Skeletal muscle tissue (tissue), 4 donors: ENCODE results near the gene CARM1. TPM values are rescaled to one million over a fixed set of nuclear protein-coding genes. Genes with fewer than 3 reads are reported as not detected.
"Not testable (repeated sequence)": the region's sequence is repeated elsewhere in the genome, so short reads cannot be mapped to it uniquely, and the experiment has no call there.

Experiments used
- H3K27ac ChIP-seq: one replicate; pipeline ENCODE4 v1.7.0; 2013; ENCODE audit warnings: mild to moderate bottlenecking, low read depth, low read length, inconsistent platforms
- H3K27me3 ChIP-seq, 3 donors: one replicate each; pipeline ENCODE4 v1.7.0; 2013; ENCODE audit warnings: low read length in 3 of 3; ENCODE audit not compliant: control insufficient read depth in 3 of 3, insufficient read depth in 3 of 3
- H3K36me3 ChIP-seq, 3 donors: one replicate each; pipeline ENCODE4 v1.7.0; 2013; ENCODE audit warnings: low read length in 3 of 3; ENCODE audit not compliant: control insufficient read depth in 3 of 3, insufficient read depth in 3 of 3
- H3K4me1 ChIP-seq, 3 donors: one replicate each; pipeline ENCODE4 v1.7.0; 2013; ENCODE audit warnings: low read length in 3 of 3, mild to moderate bottlenecking in 3 of 3; ENCODE audit not compliant: control insufficient read depth in 3 of 3, insufficient read depth in 3 of 3
- H3K4me3 ChIP-seq, 3 donors: one replicate each; pipeline ENCODE4 v1.7.0; 2013; ENCODE audit warnings: low read length in 3 of 3
- H3K9ac ChIP-seq, 3 donors: one replicate each; pipeline ENCODE4 v1.7.0; 2013; ENCODE audit warnings: low read length in 3 of 3, mild to moderate bottlenecking in 3 of 3, moderate library complexity in 2 of 3, low read depth in 1 of 3
- H3K9me3 ChIP-seq, 3 donors: one replicate each; pipeline ENCODE4 v1.7.0; 2013; ENCODE audit warnings: low read length in 3 of 3; ENCODE audit not compliant: control insufficient read depth in 3 of 3
- total RNA-seq: library from RNA; depleted of rRNA; stranded (reverse); fragments of >200 nt; gene quantifications from one replicate; pipeline ENCODE4 v1.2.3, GENCODE V29; 2014
- donor health status: Osteomylitis.

The CARM1 gene
- total RNA-seq, 1 donor from 2014 or later, result 19.8 TPM

GRCh38 chr19:10846500-10847202 is 24.7 kb upstream of the CARM1 start:
- peaks cover 0 to 2% (median 0%) of the 10 kb centered on the region in 3 donors for H3K4me1 ChIP-seq
- no peak overlapping the region for H3K4me3 ChIP-seq
- no peak overlapping the region for H3K27ac ChIP-seq
- peaks cover 0 to 5% (median 0%) of the 10 kb centered on the region in 3 donors for H3K27me3 ChIP-seq
- H3K9ac ChIP-seq, result no peak overlapping the region
- no peaks in the 10 kb centered on the region for H3K36me3 ChIP-seq
- H3K9me3 ChIP-seq, result no peaks in the 10 kb centered on the region

- H3K27me3 ChIP-seq, result peaks cover 0 to 5% (median 0%) of the 10 kb centered on the region in 3 donors
- no peaks in the 10 kb centered on the region for H3K36me3 ChIP-seq
- no peak within 1 kb of the TSS for H3K27ac ChIP-seq
- peaks cover 0 to 2% (median 0%) of the 10 kb centered on the region in 3 donors for H3K4me1 ChIP-seq
- H3K4me3 ChIP-seq, result no peak within 1 kb of the TSS
- H3K9ac ChIP-seq, result no peak within 1 kb of the TSS
- no peaks in the 10 kb centered on the region for H3K9me3 ChIP-seq
These were observed 23.0 kb upstream of the CARM1 start, which contains the start of gene C19orf38 for GRCh38 chr19:10848230-10848856. TSS of gene C19orf38 (plus strand) at chr19:10848415. CDS start at chr19:10848509, 94 bp downstream.

- Histone ChIP-seq H3K36me3 (no peaks in the 10 kb centered on the region), H3K27me3 (peaks cover 0 to 5% (median 0%) of the 10 kb centered on the region in 3 donors), H3K4me3 (no peak overlapping the region), H3K9me3 (no peaks in the 10 kb centered on the region), H3K9ac (no peak overlapping the region), H3K4me1 (peaks cover 0 to 2% (median 0%) of the 10 kb centered on the region in 3 donors), H3K27ac (no peak overlapping the region)
These were observed 20.7 kb upstream of the CARM1 start for GRCh38 chr19:10850631-10851030.

GRCh38 chr19:10852098-10852800 is 19.1 kb upstream of the CARM1 start:
- Histone ChIP-seq H3K27ac (no peak overlapping the region), H3K4me3 (no peak overlapping the region), H3K36me3 (no peaks in the 10 kb centered on the region), H3K27me3 (peaks cover 0 to 5% (median 0%) of the 10 kb centered on the region in 3 donors), H3K9me3 (no peaks in the 10 kb centered on the region), H3K9ac (no peak overlapping the region), H3K4me1 (peaks cover 0 to 2% (median 0%) of the 10 kb centered on the region in 3 donors)

GRCh38 chr19:10852941-10853340 is 18.4 kb upstream of the CARM1 start:
- Histone ChIP-seq H3K4me3 (no peak overlapping the region), H3K36me3 (no peaks in the 10 kb centered on the region), H3K9me3 (no peaks in the 10 kb centered on the region), H3K4me1 (peaks cover 0 to 2% (median 0%) of the 10 kb centered on the region in 3 donors), H3K27ac (no peak overlapping the region), H3K9ac (no peak overlapping the region), H3K27me3 (peaks cover 0 to 5% (median 0%) of the 10 kb centered on the region in 3 donors)

- H3K9me3 ChIP-seq, result no peaks in the 10 kb centered on the region
- H3K27me3 ChIP-seq, result no peaks in the 10 kb centered on the region
- H3K27ac ChIP-seq, result no peak overlapping the region
- no peak overlapping the region for H3K4me3 ChIP-seq
- no peaks in the 10 kb centered on the region for H3K36me3 ChIP-seq
- peaks cover 0 to 2% (median 0%) of the 10 kb centered on the region in 3 donors for H3K4me1 ChIP-seq
- H3K9ac ChIP-seq, result no peak overlapping the region
These were observed 16.8 kb upstream of the CARM1 start for GRCh38 chr19:10854350-10855089.

- Histone ChIP-seq H3K4me3 (no peak overlapping the region), H3K9me3 (no peaks in the 10 kb centered on the region), H3K27ac (no peak overlapping the region), H3K27me3 (no peaks in the 10 kb centered on the region), H3K9ac (no peak overlapping the region), H3K36me3 (no peaks in the 10 kb centered on the region), H3K4me1 (no peaks in the 10 kb centered on the region)
These were observed 15.4 kb upstream of the CARM1 start for GRCh38 chr19:10855879-10856522.

- not testable (repeated sequence) for H3K4me3 ChIP-seq, H3K9ac ChIP-seq, H3K27ac ChIP-seq, H3K9me3 ChIP-seq, H3K4me1 ChIP-seq, H3K27me3 ChIP-seq, H3K36me3 ChIP-seq
These were observed 14.5 kb upstream of the CARM1 start for GRCh38 chr19:10856899-10857298.

GRCh38 chr19:10858204-10858828 is 13.0 kb upstream of the CARM1 start:
- H3K36me3 ChIP-seq, result no peaks in the 10 kb centered on the region
- H3K4me3 ChIP-seq, result no peak overlapping the region
- no peak overlapping the region for H3K9ac ChIP-seq
- no peaks in the 10 kb centered on the region for H3K9me3 ChIP-seq
- peaks cover 1 to 6% (median 4%) of the 10 kb centered on the region in 3 donors for H3K4me1 ChIP-seq
- no peak overlapping the region for H3K27ac ChIP-seq
- no peaks in the 10 kb centered on the region for H3K27me3 ChIP-seq
